ENCODE data around the gene SFPQ.
"Not testable (repeated sequence)": the region's sequence is repeated elsewhere in the genome, so short reads cannot be mapped to it uniquely, and the experiment has no call there.

SFPQ gene

GRCh38 chr1:35186239-35186638 lies 6.7 kb downstream of the SFPQ start:
- no peak for DNase-seq

- no peak for DNase-seq
Measured at GRCh38 chr1:35185200-35185599, 7.7 kb downstream of the SFPQ start.

- no peak for DNase-seq
Measured at GRCh38 chr1:35184495-35185199, 8.3 kb downstream of the SFPQ start.

GRCh38 chr1:35181790-35182455 lies 11.0 kb downstream of the SFPQ start:
- DNase-seq = no peak

GRCh38 chr1:35180776-35181374 lies 12.1 kb downstream of the SFPQ start:
- DNase-seq = no peak

GRCh38 chr1:35179908-35180307 lies 13.0 kb downstream of the SFPQ start:
- no peak for DNase-seq

- no peak for DNase-seq
Measured at GRCh38 chr1:35178874-35179380, 14.0 kb downstream of the SFPQ start.

- no peak for DNase-seq
Measured at GRCh38 chr1:35178295-35178695, 14.7 kb downstream of the SFPQ start.

GRCh38 chr1:35177237-35177786 lies 15.6 kb downstream of the SFPQ start:
- DNase-seq = no peak

GRCh38 chr1:35175602-35176001 lies 17.3 kb downstream of the SFPQ start:
- DNase-seq = no peak

GRCh38 chr1:35175098-35175576 lies 17.8 kb downstream of the SFPQ start:
- no peak for DNase-seq

- DNase-seq = no peak
Measured at GRCh38 chr1:35173909-35174540, 18.9 kb downstream of the SFPQ start.

GRCh38 chr1:35173491-35173890 lies 19.5 kb downstream of the SFPQ start:
- DNase-seq = no peak

GRCh38 chr1:35172022-35172421 lies 20.9 kb downstream of the SFPQ start:
- DNase-seq = no peak

- no peak for DNase-seq
Measured at GRCh38 chr1:35171579-35171978, 21.4 kb downstream of the SFPQ start.

GRCh38 chr1:35164893-35165292 lies 28.1 kb downstream of the SFPQ start:
- no peak for DNase-seq

- DNase-seq = no peak
Measured at GRCh38 chr1:35151220-35151619, 41.7 kb downstream of the SFPQ start.

GRCh38 chr1:35145892-35146549 lies 46.9 kb downstream of the SFPQ start:
- not testable (repeated sequence) for DNase-seq

- DNase-seq = no peak
Measured at GRCh38 chr1:35143737-35144508, 49.0 kb downstream of the SFPQ start.

- not testable (repeated sequence) for DNase-seq
Measured at GRCh38 chr1:35142728-35143127, 50.2 kb downstream of the SFPQ start.

- DNase-seq = not testable (repeated sequence)
Measured at GRCh38 chr1:35142294-35142693, 50.7 kb downstream of the SFPQ start.

GRCh38 chr1:35137590-35137989 lies 55.4 kb downstream of the SFPQ start:
- not testable (repeated sequence) for DNase-seq

All from CD4-positive, alpha-beta T cell treated with Interleukin-15 for 1 hour (primary cell).